GM19351 (cell line): Measurements from ENCODE around the gene SLC22A31.
"Not testable (repeated sequence)": the region's sequence is repeated elsewhere in the genome, so short reads cannot be mapped to it uniquely, and the experiment has no call there.

ENCODE experiments used
- ATAC-seq: cut with Tn5 transposase; IDR thresholded peaks from one replicate; pipeline ENCODE4 v1.9.1; 2021; ENCODE audit warnings: mild to moderate bottlenecking, moderate library complexity; ENCODE audit not compliant: unreplicated experiment

SLC22A31 gene

GRCh38 chr16:89193576-89194293 lies 6.6 kb downstream of the SLC22A31 start:
- no peak for ATAC-seq

- no peak for ATAC-seq
These were observed 7.3 kb downstream of the SLC22A31 start for GRCh38 chr16:89192956-89193575.

GRCh38 chr16:89192186-89192955 lies 8.0 kb downstream of the SLC22A31 start:
- ATAC-seq = not testable (repeated sequence)

GRCh38 chr16:89191901-89192185 lies 8.5 kb downstream of the SLC22A31 start:
- no peak for ATAC-seq

GRCh38 chr16:89191033-89191900 lies 9.1 kb downstream of the SLC22A31 start:
- no peak for ATAC-seq

GRCh38 chr16:89190150-89190958 lies 10.0 kb downstream of the SLC22A31 start:
- ATAC-seq = no peak

- no peak for ATAC-seq
These were observed 10.8 kb downstream of the SLC22A31 start for GRCh38 chr16:89189358-89190025.

- ATAC-seq = not testable (repeated sequence)
These were observed 11.6 kb downstream of the SLC22A31 start for GRCh38 chr16:89188471-89189357.

GRCh38 chr16:89187770-89188392 lies 12.5 kb downstream of the SLC22A31 start:
- ATAC-seq = no peak

GRCh38 chr16:89187032-89187769 lies 13.1 kb downstream of the SLC22A31 start:
- no peak for ATAC-seq

- ATAC-seq = not testable (repeated sequence)
These were observed 13.7 kb downstream of the SLC22A31 start for GRCh38 chr16:89186593-89187031.

GRCh38 chr16:89185887-89186592 lies 14.3 kb downstream of the SLC22A31 start:
- ATAC-seq = not testable (repeated sequence)

- ATAC-seq = no peak
These were observed 15.2 kb downstream of the SLC22A31 start for GRCh38 chr16:89184933-89185794.

GRCh38 chr16:89184677-89184932 lies 15.7 kb downstream of the SLC22A31 start:
- no peak for ATAC-seq

- ATAC-seq = no peak
These were observed 16.2 kb downstream of the SLC22A31 start for GRCh38 chr16:89183975-89184676.

GRCh38 chr16:89183463-89183862 lies 16.9 kb downstream of the SLC22A31 start:
- ATAC-seq = no peak
